Mesendoderm (in vitro differentiated cells): ENCODE data around the gene FDX1.

ENCODE experiments used
- DNase-seq: peaks from one replicate; pipeline ENCODE4 v3.0.0; 2013
- H2AK5ac ChIP-seq: 2 replicates; pipeline ENCODE4 v1.6.1; 2013; ENCODE audit warnings: low read length, inconsistent platforms
- H2BK120ac ChIP-seq: 2 replicates; pipeline ENCODE4 v1.6.1; 2013; ENCODE audit warnings: low read depth, mild to moderate bottlenecking, low read length, moderate library complexity, mixed read lengths
- H2BK15ac ChIP-seq: replicated peaks from 2 replicates; pipeline ENCODE4 v1.6.1; 2013; ENCODE audit warnings: low read depth, mild to moderate bottlenecking, moderate library complexity
- H2BK5ac ChIP-seq: 2 replicates; pipeline ENCODE4 v1.6.1; 2013; ENCODE audit warnings: low read length, inconsistent platforms
- H3K18ac ChIP-seq: 2 replicates; pipeline ENCODE4 v1.6.1; 2013; ENCODE audit warnings: mild to moderate bottlenecking, low read length, mixed read lengths
- H3K23ac ChIP-seq: one replicate; pipeline ENCODE4 v1.6.1; 2013; ENCODE audit warnings: low read length
- H3K27ac ChIP-seq: 2 replicates; pipeline ENCODE4 v1.5.1; 2013; ENCODE audit warnings: low read depth, mild to moderate bottlenecking, inconsistent platforms, low read length, moderate library complexity
- H3K27me3 ChIP-seq: 2 replicates; pipeline ENCODE4 v1.6.1; 2013; ENCODE audit warnings: low read length, control low read depth, mild to moderate bottlenecking, inconsistent platforms; ENCODE audit not compliant: insufficient read depth, poor library complexity
- H3K36me3 ChIP-seq: 2 replicates; pipeline ENCODE4 v1.6.1; 2013; ENCODE audit warnings: low read length, inconsistent platforms; ENCODE audit not compliant: control insufficient read depth, insufficient read depth
- H3K4ac ChIP-seq: one replicate; pipeline ENCODE4 v1.6.1; 2013; ENCODE audit warnings: low read depth, mild to moderate bottlenecking, low read length, moderate library complexity
- H3K4me1 ChIP-seq: 2 replicates; pipeline ENCODE4 v1.6.1; 2013; ENCODE audit warnings: low read depth, low read length, inconsistent platforms; ENCODE audit not compliant: control insufficient read depth
- H3K4me2 ChIP-seq: 2 replicates; pipeline ENCODE4 v1.6.1; 2013; ENCODE audit warnings: low read length
- H3K4me3 ChIP-seq: 2 replicates; pipeline ENCODE4 v1.5.1; 2013; ENCODE audit warnings: mild to moderate bottlenecking, low read length
- H3K56ac ChIP-seq: one replicate; pipeline ENCODE4 v1.6.1; 2013; ENCODE audit warnings: low read length
- H3K79me1 ChIP-seq: 2 replicates; pipeline ENCODE4 v1.6.1; 2013; ENCODE audit warnings: low read length, inconsistent platforms
- H3K79me2 ChIP-seq: 2 replicates; pipeline ENCODE4 v1.6.1; 2013; ENCODE audit warnings: mild to moderate bottlenecking, low read length; ENCODE audit not compliant: control insufficient read depth, insufficient read depth
- H3K9ac ChIP-seq: 2 replicates; pipeline ENCODE4 v1.6.1; 2013; ENCODE audit warnings: low read length, inconsistent platforms
- H4K5ac ChIP-seq: one replicate; pipeline ENCODE4 v1.6.1; 2013; ENCODE audit warnings: low read length
- H4K8ac ChIP-seq: one replicate; pipeline ENCODE4 v1.6.1; 2013; ENCODE audit warnings: low read depth, mild to moderate bottlenecking, control low read depth, low read length, moderate library complexity
- WGBS: extraction: QIAGEN DNeasy Blood & Tissue Kit; methylation state at CpG from one replicate; pipeline ENCODE4 v1.1.7; 2013; ENCODE audit warnings: low lambda C conversion rate, missing lambda C conversion rate; ENCODE audit not compliant: insufficient coverage; ENCODE audit errors: extremely low coverage; 5-methylcytosine and 5-hydroxymethylcytosine counted together

Gene FDX1

GRCh38 chr11:110473706-110474105 lies 44.0 kb downstream of the FDX1 start:
- Histone ChIP-seq H3K36me3 (no peaks in the 10 kb centered on the region), H3K27ac (no peak overlapping the region), H4K8ac (no peak overlapping the region), H3K4me2 (no peak overlapping the region), H3K27me3 (no peaks in the 10 kb centered on the region), H3K9ac (no peak overlapping the region), H2BK5ac (no peak overlapping the region), H3K79me2 (no peaks in the 10 kb centered on the region), H2BK120ac (no peak overlapping the region), H3K18ac (no peak overlapping the region), H4K5ac (no peak overlapping the region), H3K4me3 (no peak overlapping the region), H2BK15ac (no peak overlapping the region), H3K4ac (no peak overlapping the region), H3K79me1 (no peaks in the 10 kb centered on the region), H3K23ac (no peak overlapping the region), H3K4me1 (no peaks in the 10 kb centered on the region), H2AK5ac (no peak overlapping the region), H3K56ac (no peak overlapping the region)
- no peak for DNase-seq
- WGBS, result no CpG with 5 or more reads among the region's 7 CpGs

GRCh38 chr11:110474578-110474977 lies 44.8 kb downstream of the FDX1 start:
- Histone ChIP-seq H4K5ac (no peak overlapping the region), H3K79me1 (no peaks in the 10 kb centered on the region), H3K27ac (no peak overlapping the region), H3K18ac (no peak overlapping the region), H3K23ac (no peak overlapping the region), H3K56ac (no peak overlapping the region), H4K8ac (no peak overlapping the region), H2BK120ac (no peak overlapping the region), H3K4ac (no peak overlapping the region), H3K9ac (no peak overlapping the region), H3K4me3 (no peak overlapping the region), H2BK5ac (no peak overlapping the region), H3K27me3 (no peaks in the 10 kb centered on the region), H3K36me3 (no peaks in the 10 kb centered on the region), H3K79me2 (no peaks in the 10 kb centered on the region), H2BK15ac (no peak overlapping the region), H2AK5ac (no peak overlapping the region), H3K4me2 (no peak overlapping the region), H3K4me1 (no peaks in the 10 kb centered on the region)
- no peak for DNase-seq
- no CpG with 5 or more reads among the region's 1 CpG for WGBS

- no peak overlapping the region for H2BK120ac ChIP-seq
- no peaks in the 10 kb centered on the region for H3K79me2 ChIP-seq
- H3K79me1 ChIP-seq, result no peaks in the 10 kb centered on the region
- H3K18ac ChIP-seq, result no peak overlapping the region
- H3K23ac ChIP-seq, result no peak overlapping the region
- no peaks in the 10 kb centered on the region for H3K4me1 ChIP-seq
- no peak overlapping the region for H2BK5ac ChIP-seq
- no peak overlapping the region for H3K9ac ChIP-seq
- H3K56ac ChIP-seq, result no peak overlapping the region
- no peak overlapping the region for H2BK15ac ChIP-seq
- no peak for DNase-seq
- no peak overlapping the region for H4K5ac ChIP-seq
- H3K27me3 ChIP-seq, result no peaks in the 10 kb centered on the region
- no peak overlapping the region for H2AK5ac ChIP-seq
- no peak overlapping the region for H3K4me2 ChIP-seq
- H3K4me3 ChIP-seq, result no peak overlapping the region
- H3K36me3 ChIP-seq, result no peaks in the 10 kb centered on the region
- no CpG with 5 or more reads among the region's 1 CpG for WGBS
- no peak overlapping the region for H3K27ac ChIP-seq
- H4K8ac ChIP-seq, result no peak overlapping the region
- H3K4ac ChIP-seq, result no peak overlapping the region
Measured at GRCh38 chr11:110475671-110476070, 45.9 kb downstream of the FDX1 start.

- no CpG with 5 or more reads among the region's 12 CpGs for WGBS
- H2BK120ac ChIP-seq, result no peak overlapping the region
- H3K79me1 ChIP-seq, result no peaks in the 10 kb centered on the region
- no peak overlapping the region for H3K4me3 ChIP-seq
- H3K23ac ChIP-seq, result no peak overlapping the region
- no peak overlapping the region for H2BK15ac ChIP-seq
- no peak overlapping the region for H2AK5ac ChIP-seq
- H4K8ac ChIP-seq, result no peak overlapping the region
- H2BK5ac ChIP-seq, result no peak overlapping the region
- H3K18ac ChIP-seq, result no peak overlapping the region
- H3K27me3 ChIP-seq, result no peaks in the 10 kb centered on the region
- DNase-seq, result peak; percentile 79
- no peaks in the 10 kb centered on the region for H3K79me2 ChIP-seq
- no peak overlapping the region for H4K5ac ChIP-seq
- H3K56ac ChIP-seq, result no peak overlapping the region
- no peaks in the 10 kb centered on the region for H3K4me1 ChIP-seq
- H3K4me2 ChIP-seq, result no peak overlapping the region
- H3K36me3 ChIP-seq, result no peaks in the 10 kb centered on the region
- no peak overlapping the region for H3K4ac ChIP-seq
- H3K9ac ChIP-seq, result no peak overlapping the region
- H3K27ac ChIP-seq, result no peak overlapping the region
Measured at GRCh38 chr11:110478410-110478809, 48.7 kb downstream of the FDX1 start.

GRCh38 chr11:110479108-110480101 lies 49.7 kb downstream of the FDX1 start:
- H2BK5ac ChIP-seq, result no peak overlapping the region
- H3K4ac ChIP-seq, result no peak overlapping the region
- no peaks in the 10 kb centered on the region for H3K79me2 ChIP-seq
- no peak overlapping the region for H2BK120ac ChIP-seq
- no peaks in the 10 kb centered on the region for H3K27me3 ChIP-seq
- no peak overlapping the region for H4K8ac ChIP-seq
- no peaks in the 10 kb centered on the region for H3K4me1 ChIP-seq
- no peak overlapping the region for H4K5ac ChIP-seq
- H3K27ac ChIP-seq, result no peak overlapping the region
- no peak overlapping the region for H3K4me2 ChIP-seq
- no peak overlapping the region for H3K56ac ChIP-seq
- DNase-seq, result no peak
- H3K18ac ChIP-seq, result no peak overlapping the region
- no peak overlapping the region for H3K4me3 ChIP-seq
- whole genome bisulfite sequencing, result no CpG with 5 or more reads among the region's 5 CpGs
- H2AK5ac ChIP-seq, result no peak overlapping the region
- no peak overlapping the region for H3K23ac ChIP-seq
- no peaks in the 10 kb centered on the region for H3K36me3 ChIP-seq
- no peak overlapping the region for H2BK15ac ChIP-seq
- H3K9ac ChIP-seq, result no peak overlapping the region
- H3K79me1 ChIP-seq, result no peaks in the 10 kb centered on the region
